HEK293T (cell line): Measurements from ENCODE around the gene NR3C2.

Experiments used
- CTCF ChIA-PET: fragments of 350-600 bp; formaldehyde crosslinking; extraction: SDS; loops from one replicate; lab custom pipeline; 2021; ENCODE audit warnings: antibody characterized with exemption, inconsistent platforms; lab: Yijun Ruan, JAX
- POLR2A ChIA-PET: fragments of 350-600 bp; formaldehyde crosslinking; extraction: SDS; loops from one replicate; lab custom pipeline; 2020; ENCODE audit warnings: antibody characterized with exemption, inconsistent platforms; lab: Yijun Ruan, JAX
- DNase-seq: peaks from one replicate; pipeline ENCODE4 v3.0.0; 2012; ENCODE audit warnings: mixed read lengths; ENCODE audit errors: extremely low spot score
- ARNT ChIP-seq: fragments of 450-650 bp; IDR thresholded peaks from 2 replicates; pipeline ENCODE4 v1.6.1; 2017; ENCODE audit warnings: mild to moderate bottlenecking
- BHLHE40 ChIP-seq: fragments of 450-650 bp; IDR thresholded peaks from 2 replicates; pipeline ENCODE4 v1.6.1; 2016; ENCODE audit warnings: mild to moderate bottlenecking, moderate library complexity, borderline replicate concordance
- CTBP1 ChIP-seq: fragments of 450-650 bp; IDR thresholded peaks from 2 replicates; pipeline ENCODE4 v1.6.1; 2016; ENCODE audit warnings: borderline replicate concordance
- ELF4 ChIP-seq: fragments of 450-650 bp; IDR thresholded peaks from 2 replicates; pipeline ENCODE4 v1.6.1; 2017; ENCODE audit warnings: antibody characterized with exemption
- FOXA1 ChIP-seq: fragments of 450-650 bp; IDR thresholded peaks from 2 replicates; pipeline ENCODE4 v1.6.1; 2016; ENCODE audit warnings: mild to moderate bottlenecking
- FOXK2 ChIP-seq: fragments of 450-650 bp; IDR thresholded peaks from 2 replicates; pipeline ENCODE4 v1.6.1; 2016; ENCODE audit warnings: mild to moderate bottlenecking
- FOXM1 ChIP-seq: fragments of 450-650 bp; IDR thresholded peaks from 2 replicates; pipeline ENCODE4 v1.6.1; 2017; ENCODE audit warnings: mild to moderate bottlenecking, borderline replicate concordance
- HDGF ChIP-seq: fragments of 450-650 bp; IDR thresholded peaks from 2 replicates; pipeline ENCODE4 v1.6.1; 2017; ENCODE audit warnings: antibody characterized with exemption, borderline replicate concordance
- L3MBTL2 ChIP-seq: fragments of 450-650 bp; conservative IDR thresholded peaks from 2 replicates; pipeline ENCODE4 v1.6.1; 2016; ENCODE audit warnings: mild to moderate bottlenecking
- LEF1 ChIP-seq: fragments of 450-650 bp; IDR thresholded peaks from 2 replicates; pipeline ENCODE4 v1.6.1; 2017; ENCODE audit warnings: mild to moderate bottlenecking, borderline replicate concordance
- NFRKB ChIP-seq: fragments of 450-650 bp; IDR thresholded peaks from 2 replicates; pipeline ENCODE4 v1.6.1; 2016; ENCODE audit warnings: mild to moderate bottlenecking, moderate library complexity
- PKNOX1 ChIP-seq: fragments of 450-650 bp; IDR thresholded peaks from 2 replicates; pipeline ENCODE4 v1.6.1; 2016
- SP1 ChIP-seq: fragments of 450-650 bp; IDR thresholded peaks from 2 replicates; pipeline ENCODE4 v1.6.1; 2017
- SUZ12 ChIP-seq: fragments of 450-650 bp; IDR thresholded peaks from 2 replicates; pipeline ENCODE4 v1.6.1; 2016; ENCODE audit warnings: mild to moderate bottlenecking
- TARDBP ChIP-seq: fragments of 450-650 bp; IDR thresholded peaks from 2 replicates; pipeline ENCODE4 v1.6.1; 2016
- ZNF384 ChIP-seq: fragments of 450-650 bp; IDR thresholded peaks from 2 replicates; pipeline ENCODE4 v1.6.1; 2016

Gene NR3C2

GRCh38 chr4:148068065-148068911 is 373.9 kb downstream of the NR3C2 start:
- CTCF ChIA-PET, result no interaction called here
- DNase-seq, result no peak
- TF ChIP-seq SP1, result no peak
- no peak for TF ChIP-seq FOXM1
- TF ChIP-seq HDGF, result no peak
- TF ChIP-seq ARNT, result no peak
- no peak for TF ChIP-seq ELF4
- TF ChIP-seq TARDBP, result no peak
- TF ChIP-seq ZNF384, result no peak
- no peak for TF ChIP-seq FOXK2
- TF ChIP-seq L3MBTL2, result no peak
- no peak for TF ChIP-seq SUZ12
- no peak for TF ChIP-seq NFRKB
- TF ChIP-seq FOXA1, result no peak
- no peak for TF ChIP-seq PKNOX1
- no peak for TF ChIP-seq BHLHE40
- POLR2A ChIA-PET, result no interaction called here

GRCh38 chr4:148067301-148067916 is 374.8 kb downstream of the NR3C2 start:
- ChIA-PET POLR2A (no interaction called here), CTCF (no interaction called here)
- no peak for DNase-seq
- no peak for TF ChIP-seq LEF1
- no peak for TF ChIP-seq FOXM1
- TF ChIP-seq FOXA1, result no peak
- TF ChIP-seq NFRKB, result no peak
- no peak for TF ChIP-seq ARNT
- no peak for TF ChIP-seq PKNOX1
- no peak for TF ChIP-seq L3MBTL2
- no peak for TF ChIP-seq SP1

GRCh38 chr4:148065075-148065474 is 377.1 kb downstream of the NR3C2 start:
- TF ChIP-seq NFRKB, result no peak
- TF ChIP-seq ARNT, result no peak
- ChIA-PET POLR2A (no interaction called here), CTCF (no interaction called here)
- DNase-seq, result no peak

GRCh38 chr4:148064451-148064850 is 377.8 kb downstream of the NR3C2 start:
- TF ChIP-seq ELF4 (no peak), L3MBTL2 (no peak), HDGF (no peak), SUZ12 (no peak), FOXA1 (no peak), TARDBP (no peak), ARNT (no peak), ZNF384 (no peak), CTBP1 (no peak), FOXM1 (no peak), SP1 (no peak), FOXK2 (no peak), NFRKB (no peak), LEF1 (no peak), BHLHE40 (no peak), PKNOX1 (no peak)
- ChIA-PET CTCF (no interaction called here), POLR2A (no interaction called here)
- DNase-seq, result no peak

GRCh38 chr4:148062301-148062950 is 379.8 kb downstream of the NR3C2 start:
- TF ChIP-seq SUZ12 (no peak), FOXA1 (no peak), HDGF (no peak), PKNOX1 (no peak), ARNT (no peak), CTBP1 (no peak), BHLHE40 (no peak), SP1 (no peak), NFRKB (no peak), ELF4 (no peak), LEF1 (no peak), L3MBTL2 (no peak), ZNF384 (no peak)
- no peak for DNase-seq
- CTCF ChIA-PET, result interaction anchor here (0.6 to 0.7 kb wide), 3 partner anchors 163 to 894 kb away, joined by 3 read pairs; no protein-coding TSS in a partner anchor
- POLR2A ChIA-PET, result interaction anchor here (0.6 kb wide), 1 partner anchor 379 kb away, joined by 4 read pairs; the partner anchor contains the start of gene NR3C2
